Activated CD4-positive, alpha-beta T cell treated with anti-CD3 and anti-CD28 coated beads, Interleukin-2, amount 50 U/mL, for 24 hours (primary cell): ENCODE results near the gene FBN2.

Experiments
- DNase-seq, 2 donors: peaks; one replicate each; pipeline ENCODE4 v3.0.0-alpha.2; 2020; ENCODE audit warnings: low read depth in 1 of 2, low spot score in 1 of 2

Gene FBN2

GRCh38 chr5:128318691-128319090 lies 219.4 kb downstream of the FBN2 start:
- no peak for DNase-seq

DNA sequence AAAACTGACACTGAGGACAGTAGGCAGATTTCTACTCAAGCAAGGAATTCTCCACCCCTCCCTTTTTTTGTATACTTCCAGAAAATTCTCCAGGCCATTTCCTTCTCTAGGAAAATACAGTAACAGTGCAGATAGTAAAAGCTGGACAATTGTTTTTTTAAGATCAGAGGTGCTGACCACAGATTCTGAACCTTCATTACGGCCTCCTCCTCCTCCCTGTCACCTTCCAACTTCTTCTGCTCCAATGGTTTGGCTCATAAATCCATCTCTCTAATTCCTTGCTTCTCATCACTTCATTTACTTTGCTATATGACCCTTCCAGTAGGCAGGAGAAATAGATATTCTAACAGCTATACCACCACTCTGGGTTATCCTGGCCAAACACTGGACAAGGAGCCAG lies 220.6 kb downstream of the FBN2 start:
- no peak for DNase-seq

GRCh38 chr5:128315671-128316070 lies 222.4 kb downstream of the FBN2 start:
- no peak for DNase-seq

DNA sequence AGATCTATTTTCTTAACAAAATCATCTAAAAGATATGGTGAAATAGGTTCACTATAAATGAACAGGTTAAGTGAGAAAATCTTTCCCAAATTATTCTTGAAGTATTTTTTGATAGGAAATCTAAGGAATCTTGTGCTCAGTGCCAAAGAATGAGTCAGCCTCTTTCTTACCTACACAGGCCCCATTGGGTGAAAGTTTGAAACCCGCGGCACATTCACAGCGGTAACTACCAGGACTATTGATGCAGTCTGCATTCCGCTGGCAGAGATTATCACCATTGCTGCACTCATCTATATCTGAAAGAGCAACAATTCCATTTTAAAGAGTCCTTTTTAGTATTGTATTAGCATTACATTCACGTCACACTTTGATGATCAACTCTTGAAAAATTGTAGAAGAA lies 232.7 kb downstream of the FBN2 start:
- DNase-seq: no peak

DNA sequence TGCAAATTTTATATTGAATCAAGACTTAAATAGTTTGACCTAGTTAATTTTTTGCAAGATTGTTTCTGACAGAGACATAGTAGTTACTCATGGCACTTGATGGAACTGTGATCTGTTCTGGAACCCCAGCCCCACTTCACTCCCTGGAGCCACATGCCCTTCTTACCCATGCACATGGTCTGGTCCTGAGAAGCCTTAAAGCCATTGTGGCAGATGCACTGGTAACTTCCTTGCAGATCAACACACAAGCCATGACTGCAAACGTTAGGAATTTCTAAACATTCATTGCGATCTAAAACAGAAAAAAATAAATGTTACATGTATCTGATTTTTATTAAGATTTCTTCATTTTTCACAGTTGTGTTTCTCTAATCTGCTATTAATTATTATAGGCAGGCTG lies 233.3 kb downstream of the FBN2 start:
- DNase-seq: no peak

- no peak for DNase-seq
These were observed 234.0 kb downstream of the FBN2 start for GRCh38 chr5:128304088-128304487.

- no peak for DNase-seq
These were observed 234.5 kb downstream of the FBN2 start for GRCh38 chr5:128303593-128303992.

DNA sequence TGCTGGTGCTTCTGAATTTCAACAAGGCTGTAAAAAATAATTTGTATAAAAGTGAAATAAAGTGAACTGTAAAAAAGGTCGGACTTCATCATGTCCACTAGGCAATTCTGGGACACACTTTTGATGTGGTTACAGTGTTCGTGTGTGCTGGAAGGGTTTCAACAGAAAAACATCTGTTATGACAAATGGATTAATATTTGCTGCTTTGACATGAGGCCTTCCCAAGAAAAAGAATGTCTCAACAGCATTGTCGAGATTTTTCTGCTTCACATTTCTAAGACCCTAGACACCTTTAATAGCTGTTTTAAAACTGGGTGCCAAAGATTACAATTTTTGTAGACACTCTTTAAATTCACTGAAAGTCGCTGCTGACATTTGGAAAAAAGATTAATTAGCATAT lies 237.9 kb downstream of the FBN2 start:
- no peak for DNase-seq

DNA sequence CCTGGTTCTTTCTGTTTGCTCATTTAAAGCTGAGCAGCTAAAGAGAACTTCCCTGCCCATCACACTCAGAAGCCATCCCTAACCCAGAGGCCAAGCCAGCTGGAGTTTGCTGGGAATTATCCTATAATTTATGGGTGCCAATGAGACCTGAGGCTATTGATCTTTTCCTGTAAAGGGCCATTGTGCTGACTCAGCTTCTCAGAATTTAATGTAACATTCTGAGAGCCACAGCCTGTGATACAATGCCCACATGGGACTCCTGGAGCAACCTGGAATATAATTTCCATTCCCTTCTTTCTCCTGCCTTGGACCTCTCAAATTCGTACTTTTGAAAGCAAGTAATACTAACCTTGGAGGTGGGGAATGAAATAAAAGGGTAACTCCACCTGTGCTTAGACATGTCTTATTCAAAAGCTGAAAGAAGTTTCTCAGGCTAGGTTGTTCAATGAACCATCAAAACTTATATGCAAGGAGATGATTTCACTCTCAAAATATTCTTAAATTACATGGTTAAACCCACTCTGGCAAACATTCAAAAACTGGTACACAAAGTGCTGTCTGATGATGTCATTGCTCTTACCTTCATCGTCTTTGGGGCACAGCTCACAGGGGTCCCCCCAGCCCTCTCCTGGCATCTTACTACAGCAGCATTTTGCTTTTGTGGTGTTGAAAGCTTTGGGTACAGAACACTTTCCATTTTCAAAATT lies 247.7 kb downstream of the FBN2 start:
- no peak for DNase-seq

DNA sequence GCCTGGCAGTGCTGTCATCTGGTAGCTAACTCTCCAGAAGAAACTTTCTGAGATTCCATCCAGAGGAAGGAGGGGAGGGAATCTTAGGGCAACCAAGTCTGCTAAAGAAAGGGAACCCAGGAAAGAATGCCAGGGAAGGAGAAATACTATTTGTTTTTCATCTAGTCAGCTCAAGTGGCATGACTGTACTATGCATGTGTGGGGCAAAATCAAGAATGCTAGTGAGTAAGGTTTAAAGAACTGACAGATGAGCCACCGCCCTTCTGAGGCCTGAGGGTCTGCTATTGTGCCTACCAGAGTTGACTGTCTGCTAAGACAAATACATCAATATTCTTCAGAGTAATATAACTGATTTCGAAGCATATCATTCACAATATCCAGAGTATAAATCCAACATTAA lies 250.3 kb downstream of the FBN2 start:
- no peak for DNase-seq

- no peak for DNase-seq
These were observed 253.8 kb downstream of the FBN2 start for GRCh38 chr5:128284236-128284635.

DNA sequence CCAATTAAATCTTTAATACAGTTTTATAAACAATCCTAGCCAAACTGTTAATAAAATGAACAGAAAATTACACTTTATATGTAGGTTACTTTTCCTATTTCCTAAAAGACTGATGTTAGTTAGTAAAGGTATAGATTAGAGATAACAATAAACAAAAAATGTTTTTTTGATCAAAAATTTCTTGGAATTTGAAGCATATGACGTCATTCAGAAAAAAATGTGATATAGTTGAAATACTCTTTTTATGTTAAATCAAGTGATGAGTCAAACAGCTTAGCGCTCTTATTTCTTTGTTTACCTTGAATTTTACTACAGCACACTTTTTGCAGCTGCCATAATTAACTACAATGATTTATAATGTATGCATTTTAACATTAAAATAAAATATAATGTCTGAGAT lies 258.7 kb downstream of the FBN2 start:
- DNase-seq: no peak

- DNase-seq: no peak
These were observed 261.4 kb downstream of the FBN2 start for GRCh38 chr5:128276537-128277216.

DNA sequence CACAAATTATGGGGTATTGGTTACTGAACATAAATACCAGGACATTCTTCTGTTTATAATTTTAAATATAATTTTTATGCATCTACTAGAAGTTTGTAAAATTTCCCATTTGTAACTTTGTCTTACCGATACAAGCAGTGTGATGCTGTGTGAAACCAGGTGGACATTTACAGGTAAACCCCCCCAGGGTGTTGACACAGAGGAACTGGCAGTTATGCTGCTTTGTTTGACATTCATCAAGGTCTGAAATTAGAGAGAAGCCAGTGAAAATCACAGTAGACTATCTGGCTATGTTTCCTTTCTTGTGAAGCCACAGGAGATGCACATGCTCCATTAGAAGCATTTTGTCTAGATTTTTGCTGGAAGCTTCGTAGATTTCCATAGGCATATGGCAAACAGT lies 263.6 kb downstream of the FBN2 start:
- DNase-seq: no peak

DNA sequence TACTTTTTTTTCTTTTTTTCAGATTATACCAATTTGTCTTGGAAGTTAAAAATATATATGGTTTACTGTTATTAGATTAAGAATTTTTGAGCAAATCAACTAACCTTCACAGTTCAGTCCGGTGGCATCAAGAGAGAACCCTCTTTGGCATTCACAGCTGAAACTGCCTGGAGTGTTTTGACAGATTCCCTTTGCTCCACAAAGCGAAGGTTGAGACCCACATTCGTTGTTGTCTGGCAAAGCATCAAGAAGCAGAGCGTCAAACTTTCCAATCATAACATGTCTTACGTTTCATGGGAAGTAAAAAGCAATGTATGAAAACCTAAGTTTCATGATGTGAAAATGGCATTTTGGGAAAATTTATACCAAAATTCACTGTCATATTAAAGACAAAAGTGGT lies 264.3 kb downstream of the FBN2 start:
- DNase-seq: no peak

DNA sequence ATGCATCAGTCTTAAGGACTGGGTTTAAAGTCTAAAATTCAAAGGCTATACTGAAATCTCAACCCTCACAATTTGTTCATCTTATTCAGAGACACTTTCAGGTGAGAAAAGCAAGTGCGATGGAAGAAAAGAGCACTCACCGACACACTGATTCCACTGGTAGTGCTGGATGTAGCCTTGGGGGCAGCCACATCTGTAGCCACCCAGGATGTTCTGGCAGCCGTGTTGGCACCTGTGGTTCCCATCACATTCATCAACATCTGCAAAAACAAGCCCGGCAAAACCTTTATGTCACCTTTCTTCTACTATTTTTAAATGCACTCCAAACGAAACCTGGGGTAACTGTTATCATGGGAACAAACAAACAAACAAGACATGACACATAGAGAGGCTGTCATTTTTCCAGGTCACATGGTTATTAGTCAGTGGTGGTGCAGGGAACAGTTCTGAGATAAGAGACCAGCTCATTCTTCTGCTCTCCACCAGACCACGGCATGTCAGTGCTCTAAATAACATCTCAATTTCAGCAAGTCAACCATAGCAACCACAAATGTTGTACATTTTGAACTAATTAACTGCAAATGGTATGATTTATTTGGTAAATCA lies 266.1 kb downstream of the FBN2 start:
- no peak for DNase-seq

- DNase-seq: no peak
These were observed 267.0 kb downstream of the FBN2 start for GRCh38 chr5:128271071-128271470.

DNA sequence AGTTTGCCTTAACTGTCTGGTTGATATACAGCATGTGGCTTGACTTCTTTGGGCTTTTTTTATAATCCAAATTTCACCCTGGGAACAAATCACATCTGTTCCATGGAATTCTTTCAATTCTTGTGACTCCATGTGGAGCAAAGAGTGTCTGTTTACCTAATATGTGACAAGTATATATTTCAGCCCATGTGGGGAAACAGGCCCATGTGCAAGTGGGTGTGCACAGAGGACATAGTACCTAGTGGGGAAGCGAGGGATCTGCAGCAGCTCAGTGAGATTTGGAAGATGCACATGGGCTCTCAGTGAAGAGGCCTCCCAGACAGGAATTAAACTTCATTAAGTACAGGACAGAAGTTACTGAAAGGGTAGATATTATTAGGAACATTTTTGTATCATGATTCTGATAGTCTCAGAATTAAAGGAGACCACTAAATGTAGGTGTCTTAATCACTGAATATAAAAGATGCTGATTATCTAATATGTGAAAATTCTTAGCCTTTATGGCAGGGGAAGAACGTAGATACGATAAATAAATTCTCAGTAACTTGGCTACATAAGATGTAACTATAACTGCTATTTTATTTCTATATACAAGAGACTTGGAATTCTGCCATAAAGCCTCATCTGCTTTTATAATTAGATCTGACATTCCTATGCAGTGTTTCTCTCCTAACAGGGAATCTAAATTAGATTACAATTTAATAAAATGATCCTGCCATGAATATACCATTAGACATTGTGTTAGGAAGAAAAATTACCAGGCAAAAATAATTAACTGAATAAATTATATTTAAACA lies 273.3 kb downstream of the FBN2 start:
- no peak for DNase-seq

GRCh38 chr5:128263357-128263756 lies 274.7 kb downstream of the FBN2 start:
- no peak for DNase-seq

DNA sequence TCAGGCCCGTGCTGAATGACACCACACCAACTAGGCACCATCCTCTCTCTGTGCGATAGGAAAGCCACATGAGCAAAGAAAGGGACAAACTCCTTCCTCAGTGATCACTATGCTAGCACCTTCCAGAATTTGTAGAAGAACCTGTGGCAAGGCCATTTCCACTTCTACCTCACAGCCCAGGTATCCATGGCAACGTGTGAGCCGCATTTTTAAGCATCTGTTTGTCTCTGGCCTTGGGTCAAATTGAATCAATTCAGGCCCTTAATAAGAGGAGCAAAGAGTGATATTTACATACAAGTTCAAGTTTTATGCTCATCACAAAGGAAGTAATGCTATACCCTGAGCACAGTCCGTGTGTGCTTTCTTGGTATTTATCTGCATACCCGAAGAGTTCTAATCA lies 275.1 kb downstream of the FBN2 start:
- DNase-seq: no peak

DNA sequence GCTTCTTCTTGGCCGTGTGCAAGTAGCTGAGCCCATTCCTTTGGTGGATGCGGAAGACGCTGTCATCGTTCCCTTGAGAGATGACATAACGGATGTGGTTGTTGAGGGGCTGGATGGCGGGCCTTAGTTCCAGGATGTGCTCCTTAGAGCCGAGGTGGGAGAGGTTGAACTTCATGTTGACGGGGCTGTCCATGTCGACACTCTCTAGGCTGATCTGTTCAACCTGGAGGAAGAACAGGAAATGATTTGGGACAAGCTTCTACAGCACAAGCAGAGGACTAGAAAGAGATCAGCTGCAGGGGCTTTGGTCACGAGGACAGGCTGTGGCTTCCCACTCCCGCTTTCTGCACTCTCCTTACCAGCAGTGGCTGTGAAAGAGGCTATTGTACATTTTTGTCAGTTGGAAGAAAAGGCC lies 278.4 kb downstream of the FBN2 start:
- no peak for DNase-seq

DNA sequence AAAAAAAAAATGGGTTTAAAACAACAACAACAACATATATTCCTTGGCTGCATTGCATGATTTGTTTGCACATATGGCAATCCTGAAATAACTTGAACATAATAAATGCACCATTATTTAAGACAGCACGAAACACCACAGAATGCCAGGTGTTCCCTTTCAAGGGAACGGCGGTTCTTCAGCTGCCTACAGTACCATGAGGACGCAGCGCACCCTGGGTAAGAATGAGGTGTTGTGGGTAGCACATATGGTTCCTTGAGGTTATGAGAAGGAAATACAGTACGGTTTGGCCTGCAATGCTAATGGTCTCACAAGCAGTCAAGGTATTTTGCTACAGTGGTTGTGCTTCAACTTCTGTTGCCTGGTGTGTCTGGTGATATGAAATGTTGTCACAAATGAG lies 279.7 kb downstream of the FBN2 start:
- no peak for DNase-seq
